Upper lobe of left lung (tissue), 6 donors: ENCODE results near the gene TBCA. TPM values are rescaled to one million over a fixed set of nuclear protein-coding genes. Genes with fewer than 3 reads are reported as not detected.

ENCODE experiments used
- ATAC-seq, 2 donors: fragments of 200-7000 bp; cut with Tn5 transposase; one replicate each; pipeline ENCODE4 v1.9.1; 2022; ENCODE audit warnings: mild to moderate bottlenecking in 2 of 2, moderate library complexity in 2 of 2; ENCODE audit not compliant: low FRiP score in 2 of 2
- DNase-seq, 2 donors: peaks; one replicate each; pipeline ENCODE4 v3.0.0-alpha.2; 2019 to 2020
- H3K27ac ChIP-seq, 4 donors: fragments of 200-600 bp; sonication (generic); one replicate each; pipeline ENCODE4 v1.5.1; 2016 to 2019
- H3K27me3 ChIP-seq, 4 donors: fragments of 200-600 bp; sonication (generic); one replicate each; pipeline ENCODE4 v1.5.1; 2017 to 2019
- H3K36me3 ChIP-seq, 4 donors: fragments of 200-600 bp; sonication (generic); one replicate each; pipeline ENCODE4 v1.5.1; 2016 to 2019
- H3K4me1 ChIP-seq, 4 donors: fragments of 200-600 bp; sonication (generic); one replicate each; pipeline ENCODE4 v1.5.1; 2018 to 2019
- H3K4me3 ChIP-seq, 4 donors: fragments of 200-600 bp; sonication (generic); one replicate each; pipeline ENCODE4 v1.5.1; 2017 to 2019; ENCODE audit warnings: mild to moderate bottlenecking in 2 of 4, moderate library complexity in 1 of 4
- H3K9me3 ChIP-seq, 4 donors: fragments of 200-600 bp; sonication (generic); one replicate each; pipeline ENCODE4 v1.5.1; 2018 to 2019
- EP300 ChIP-seq, 4 donors: sonication (generic); formaldehyde crosslinking; IDR thresholded peaks; one replicate each; pipeline ENCODE4 v1.5.1; 2017; ENCODE audit warnings: antibody characterized with exemption in 4 of 4, control low read depth in 2 of 4
- POLR2A ChIP-seq, 4 donors: fragments of 450-650 bp; IDR thresholded peaks; one replicate each; pipeline ENCODE4 v1.5.1; 2016 to 2017; ENCODE audit warnings: antibody characterized with exemption in 4 of 4, mild to moderate bottlenecking in 2 of 4
- POLR2AphosphoS5 ChIP-seq, 2 donors: sonication (generic); formaldehyde crosslinking; IDR thresholded peaks; one replicate each; pipeline ENCODE4 v1.5.1; 2017; ENCODE audit warnings: antibody characterized with exemption in 2 of 2
- WGBS, 2 donors: methylation state at CpG; one replicate each; pipeline ENCODE4 v1.1.5; 2017 to 2018; 5-methylcytosine and 5-hydroxymethylcytosine counted together
- total RNA-seq, 6 donors: library from RNA; depleted of rRNA in 4 of 6; stranded (reverse); fragments of >200 nt in 4 of 6; gene quantifications; one replicate each; pipeline versions ENCODE4 v1.1.0 to v1.2.1, GENCODE V29; 2016 to 2021
- TF ChIP-seq, protein P1 (sequence below), 6 experiments: fragments of 450-650 bp in 4 of 6; fragments of 200-600 bp in 2 of 6; sonication (generic) in 2 of 6; IDR thresholded peaks; one replicate each; pipeline ENCODE4 v1.5.1; 2016 to 2019; ENCODE audit warnings: antibody characterized with exemption in 6 of 6
- donor health status: DM: no; HTN: no; CAD: no; lungs with moderate emphysema.
- donor health status: DM: no; HTN: yes; CAD: no; lungs with severe emphysema.

The TBCA gene
- total RNA-seq, 6 donors from 2014 or later: 69.2 to 163 (median 124) TPM

DNA sequence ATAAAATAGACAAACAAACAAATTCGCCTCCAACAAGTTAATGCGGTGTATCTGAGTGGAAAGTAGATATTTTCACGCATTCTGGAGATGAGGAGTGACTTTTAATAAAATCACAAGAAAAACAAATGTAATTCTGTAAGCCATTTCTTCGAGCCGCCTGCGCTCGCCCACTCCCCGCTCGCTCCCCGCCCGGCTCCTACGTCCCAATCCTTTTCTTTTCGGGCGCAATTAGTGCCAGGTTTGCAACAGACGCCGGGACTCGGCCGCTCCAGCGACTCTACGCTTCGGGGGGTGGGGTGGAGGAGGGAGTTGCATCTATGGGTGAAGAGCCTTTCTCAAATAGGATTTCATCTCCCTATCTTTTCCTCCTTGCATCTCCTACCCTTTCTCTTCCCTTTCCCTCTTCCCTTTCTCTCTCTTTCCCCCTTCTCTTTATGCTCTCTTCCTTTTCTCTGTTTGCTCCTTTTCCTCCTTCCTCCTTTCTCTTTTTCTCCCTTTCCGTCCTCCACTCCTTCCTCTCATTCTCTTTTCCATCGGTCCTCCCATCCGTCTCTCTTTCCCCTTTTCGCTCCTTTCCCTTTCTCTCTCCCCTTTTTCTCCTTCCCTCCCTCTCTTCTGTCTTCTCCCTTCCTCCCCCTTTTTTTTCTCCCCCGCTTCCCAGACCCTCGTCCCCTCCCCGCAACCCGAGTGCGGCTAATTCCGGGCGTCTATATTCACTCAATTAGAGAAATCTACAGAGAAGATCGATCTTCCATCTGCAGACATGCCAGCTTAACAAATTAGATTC, 131.6 kb downstream of the TBCA start:
- 11 to 16% methylated on average over 33 of the region's 33 CpGs for WGBS, 2 donors
- Histone ChIP-seq H3K4me1 (peaks cover 10 to 39% (median 25%) of the 10 kb centered on the region in 4 donors), H3K9me3 (no peaks in the 10 kb centered on the region), H3K4me3 (peak overlapping the region in 1 of 4 donors; percentile 36), H3K36me3 (no peaks in the 10 kb centered on the region), H3K27me3 (peaks cover 0 to 65% (median 35%) of the 10 kb centered on the region in 4 donors), H3K27ac (no peak overlapping the region)
- DNase-seq (peak in 1 of 2 donors; percentile 60), ATAC-seq (no peak)
- TF ChIP-seq POLR2A (IDR thresholded peaks at IDR 0.05) (no peak), EP300 (IDR thresholded peaks at IDR 0.05) (no peak)
- TF ChIP-seq, protein P1, sequence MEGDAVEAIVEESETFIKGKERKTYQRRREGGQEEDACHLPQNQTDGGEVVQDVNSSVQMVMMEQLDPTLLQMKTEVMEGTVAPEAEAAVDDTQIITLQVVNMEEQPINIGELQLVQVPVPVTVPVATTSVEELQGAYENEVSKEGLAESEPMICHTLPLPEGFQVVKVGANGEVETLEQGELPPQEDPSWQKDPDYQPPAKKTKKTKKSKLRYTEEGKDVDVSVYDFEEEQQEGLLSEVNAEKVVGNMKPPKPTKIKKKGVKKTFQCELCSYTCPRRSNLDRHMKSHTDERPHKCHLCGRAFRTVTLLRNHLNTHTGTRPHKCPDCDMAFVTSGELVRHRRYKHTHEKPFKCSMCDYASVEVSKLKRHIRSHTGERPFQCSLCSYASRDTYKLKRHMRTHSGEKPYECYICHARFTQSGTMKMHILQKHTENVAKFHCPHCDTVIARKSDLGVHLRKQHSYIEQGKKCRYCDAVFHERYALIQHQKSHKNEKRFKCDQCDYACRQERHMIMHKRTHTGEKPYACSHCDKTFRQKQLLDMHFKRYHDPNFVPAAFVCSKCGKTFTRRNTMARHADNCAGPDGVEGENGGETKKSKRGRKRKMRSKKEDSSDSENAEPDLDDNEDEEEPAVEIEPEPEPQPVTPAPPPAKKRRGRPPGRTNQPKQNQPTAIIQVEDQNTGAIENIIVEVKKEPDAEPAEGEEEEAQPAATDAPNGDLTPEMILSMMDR (IDR thresholded peaks at IDR 0.05): no peak

GRCh38 chr5:77643654-77644370, 132.3 kb downstream of the TBCA start:
- Histone ChIP-seq H3K27me3 (peaks cover 0 to 73% (median 41%) of the 10 kb centered on the region in 4 donors), H3K4me3 (no peak overlapping the region), H3K36me3 (no peaks in the 10 kb centered on the region), H3K4me1 (peaks cover 14 to 44% (median 26%) of the 10 kb centered on the region in 4 donors), H3K9me3 (no peaks in the 10 kb centered on the region), H3K27ac (no peak overlapping the region)
- WGBS, 2 donors: 9 to 11% methylated on average over 28 of the region's 28 CpGs
- no peak for ATAC-seq
- TF ChIP-seq, protein P1 (IDR thresholded peaks at IDR 0.05): no peak
- no peak for TF ChIP-seq EP300 (IDR thresholded peaks at IDR 0.05)
- no peak for TF ChIP-seq POLR2A (IDR thresholded peaks at IDR 0.05)
- no peak for TF ChIP-seq POLR2AphosphoS5 (IDR thresholded peaks at IDR 0.05)
- DNase-seq: no peak

DNA sequence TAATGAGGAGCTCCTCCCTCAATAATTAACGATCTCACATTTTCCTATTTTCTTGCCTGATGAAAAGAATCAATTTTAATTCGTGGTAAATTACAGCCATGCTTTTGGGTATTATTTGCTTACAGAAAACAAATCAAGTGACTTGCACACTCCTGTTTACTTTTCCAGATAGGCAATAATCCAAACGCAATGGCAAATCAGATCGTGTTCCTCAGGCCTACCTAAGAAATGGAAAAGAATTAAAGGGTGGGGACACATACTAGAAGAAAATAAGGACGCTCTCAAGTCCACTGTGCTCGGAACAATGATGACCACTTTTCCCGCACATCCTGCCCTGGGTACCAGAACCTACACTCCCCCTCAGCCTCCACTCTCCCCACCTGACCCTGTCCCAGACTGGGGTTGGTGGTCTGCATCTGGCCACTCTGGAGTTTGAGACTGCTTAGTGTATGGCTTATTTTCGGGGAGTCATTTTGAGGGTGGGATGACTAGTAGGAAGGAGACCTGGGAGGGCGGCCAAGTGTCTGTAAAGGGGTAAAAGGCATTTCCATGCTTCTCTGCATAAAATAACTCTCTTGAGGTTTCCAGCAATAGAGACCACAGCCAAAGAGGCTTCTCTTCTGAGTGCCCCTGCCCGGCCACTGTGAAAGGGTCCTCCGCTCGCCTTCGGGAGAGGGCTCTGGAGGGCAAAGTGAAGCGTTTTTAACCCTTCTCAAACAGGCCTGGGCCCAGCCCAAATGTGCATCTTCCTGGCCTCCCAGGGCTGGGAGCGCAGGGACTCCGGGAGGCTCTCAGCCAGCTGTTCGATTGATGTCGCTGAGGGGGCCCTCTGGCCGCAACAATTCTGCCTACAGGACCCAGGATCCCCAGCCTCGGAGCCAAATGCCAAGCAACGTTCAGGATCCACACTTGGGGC, 133.1 kb downstream of the TBCA start:
- ATAC-seq (no peak), DNase-seq (peak in 1 of 2 donors; percentile 27)
- no peaks in the 10 kb centered on the region for H3K9me3 ChIP-seq
- 11 to 16% methylated on average over 14 to 21 of the region's 21 CpGs for WGBS, 2 donors
- TF ChIP-seq EP300 (IDR thresholded peaks at IDR 0.05) (no peak), POLR2AphosphoS5 (IDR thresholded peaks at IDR 0.05) (no peak), POLR2A (IDR thresholded peaks at IDR 0.05) (no peak)
- TF ChIP-seq, protein P1 (IDR thresholded peaks at IDR 0.05): no peak
- H3K4me3 ChIP-seq: no peak overlapping the region
- no peak overlapping the region for H3K27ac ChIP-seq
- peaks cover 0 to 81% (median 49%) of the 10 kb centered on the region in 4 donors for H3K27me3 ChIP-seq
- no peaks in the 10 kb centered on the region for H3K36me3 ChIP-seq
- peaks cover 19 to 51% (median 29%) of the 10 kb centered on the region in 4 donors for H3K4me1 ChIP-seq

DNA sequence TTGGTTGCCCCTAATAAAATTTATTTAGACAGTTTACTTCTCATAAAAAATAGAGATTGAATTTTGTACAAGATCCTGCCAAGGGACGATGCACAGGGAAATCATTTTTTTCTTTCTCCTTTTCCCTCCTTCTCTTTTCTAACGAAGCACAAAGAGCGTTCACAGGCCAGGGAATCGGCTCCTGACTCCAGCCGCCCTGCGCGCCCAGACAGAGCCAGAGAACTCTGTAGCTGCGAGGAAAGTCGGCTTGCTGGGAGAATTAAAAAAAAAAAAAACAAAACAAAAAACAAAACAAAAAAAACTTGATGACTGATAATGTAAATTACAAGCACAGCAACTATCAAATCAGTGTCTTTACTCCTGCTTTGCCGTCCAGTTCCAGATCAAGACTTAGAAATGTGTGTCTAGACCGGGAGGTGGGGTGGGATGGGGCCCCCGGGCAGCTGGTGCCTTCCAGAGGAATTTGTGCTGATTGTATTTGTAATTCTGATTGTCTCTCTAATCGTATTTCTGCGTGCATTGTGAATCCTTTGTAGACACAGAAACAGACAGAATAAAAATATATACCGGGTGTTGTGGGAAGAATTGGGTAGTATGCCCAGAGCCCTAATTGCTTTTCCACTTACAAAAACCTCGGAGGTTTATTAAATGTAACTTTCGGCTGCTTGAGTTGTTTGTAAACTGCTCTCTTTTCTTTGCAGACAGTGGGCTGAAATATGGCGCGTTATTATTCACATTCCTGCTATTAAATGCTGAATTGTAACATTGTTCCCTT, 134.0 kb downstream of the TBCA start:
- peaks cover 0 to 89% (median 54%) of the 10 kb centered on the region in 4 donors for H3K27me3 ChIP-seq
- TF ChIP-seq POLR2AphosphoS5 (IDR thresholded peaks at IDR 0.05) (no peak), POLR2A (IDR thresholded peaks at IDR 0.05) (no peak), EP300 (IDR thresholded peaks at IDR 0.05) (no peak)
- TF ChIP-seq, protein P1 (IDR thresholded peaks at IDR 0.05): no peak
- H3K36me3 ChIP-seq: no peaks in the 10 kb centered on the region
- 15 to 21% methylated on average over 19 of the region's 19 CpGs for WGBS, 2 donors
- no peak for ATAC-seq
- no peak overlapping the region for H3K4me3 ChIP-seq
- no peaks in the 10 kb centered on the region for H3K9me3 ChIP-seq
- H3K4me1 ChIP-seq: peaks cover 23 to 59% (median 29%) of the 10 kb centered on the region in 4 donors
- DNase-seq: no peak
- no peak overlapping the region for H3K27ac ChIP-seq
